Right lobe of liver (tissue), 6 donors: ENCODE results near the gene CPTP. TPM values are rescaled to one million over a fixed set of nuclear protein-coding genes. Genes with fewer than 3 reads are reported as not detected.

ENCODE experiments used
- ATAC-seq, 4 donors: fragments of 200-7000 bp; cut with Tn5 transposase; one replicate each; pipeline ENCODE4 v1.9.1; 2020; ENCODE audit warnings: mild to moderate bottlenecking in 4 of 4, moderate library complexity in 4 of 4
- DNase-seq, 3 donors: peaks; one replicate each; pipeline ENCODE4 v3.0.0-alpha.2; 2020
- H3K27ac ChIP-seq, 3 donors: fragments of 200-600 bp; one replicate each; pipeline ENCODE4 v1.8.0; 2022
- H3K27me3 ChIP-seq, 2 donors: fragments of 200-600 bp; one replicate each; pipeline ENCODE4 v1.8.0; 2022
- H3K36me3 ChIP-seq, 4 donors: fragments of 200-600 bp; sonication (generic) in 1 of 4; one replicate each; pipeline versions ENCODE4 v1.5.1 to v1.8.0; 2017 to 2022; ENCODE audit warnings: control low read depth in 1 of 4
- H3K4me1 ChIP-seq, 4 donors: fragments of 200-600 bp; sonication (generic) in 1 of 4; one replicate each; pipeline versions ENCODE4 v1.5.1 to v1.8.0; 2017 to 2022; ENCODE audit warnings: control low read depth in 1 of 4
- H3K4me3 ChIP-seq, 3 donors: fragments of 200-600 bp; one replicate each; pipeline ENCODE4 v1.8.0; 2022
- H3K9me3 ChIP-seq, 4 donors: fragments of 200-600 bp; sonication (generic) in 1 of 4; one replicate each; pipeline versions ENCODE4 v1.5.1 to v1.8.0; 2017 to 2022; ENCODE audit warnings: control low read depth in 1 of 4
- POLR2A ChIP-seq: fragments of 450-650 bp; IDR thresholded peaks from one replicate; pipeline ENCODE4 v1.6.1; 2017; ENCODE audit warnings: antibody characterized with exemption, mild to moderate bottlenecking
- WGBS: methylation state at CpG from one replicate; pipeline ENCODE4 v1.1.6; 2018; ENCODE audit warnings: low coverage, low lambda C conversion rate; ENCODE audit not compliant: insufficient coverage; ENCODE audit errors: missing lambda C conversion rate; 5-methylcytosine and 5-hydroxymethylcytosine counted together
- intact Hi-C, 2 donors: fragments of 100-400 bp; cut with DNase I; formaldehyde crosslinking; loops; one replicate each; pipeline versions ENCODE4 v1.11.2 to v1.14.1; 2022
- total RNA-seq, 6 experiments: library from RNA; depleted of rRNA in 2 of 6; stranded (reverse); fragments of >200 nt in 2 of 6; fragmentation: NEBNext Ultra II Directional in 3 of 6; extraction: Animal tissue kit (Norgen Biotek cat#: 25700) in 3 of 6; gene quantifications; one replicate each; pipeline versions ENCODE4 v1.1.0 to v1.2.4, GENCODE V29; 2016 to 2023
- TF ChIP-seq, protein P1 (sequence below), 4 donors: fragments of 200-600 bp in 3 of 4; fragments of 450-650 bp in 1 of 4; IDR thresholded peaks; one replicate each; pipeline versions ENCODE4 v1.5.1 to v1.8.0; 2016 to 2022; ENCODE audit warnings: antibody characterized with exemption in 4 of 4, mild to moderate bottlenecking in 2 of 4
- donor health status: DM: no; HTN: yes; CAD: no.
- donor health status: DM: no; HTN: no; CAD: no.
- donor health status: DM: no; HTN: no; CAD: no.
- donor health status: DM: no; HTN: yes; CAD: no.
- donor health status: DM: no; HTN: yes; CAD: no.

Gene CPTP
- total RNA-seq, 6 experiments from 2014 or later = 26.9 to 57.7 (median 33.1) TPM

DNA sequence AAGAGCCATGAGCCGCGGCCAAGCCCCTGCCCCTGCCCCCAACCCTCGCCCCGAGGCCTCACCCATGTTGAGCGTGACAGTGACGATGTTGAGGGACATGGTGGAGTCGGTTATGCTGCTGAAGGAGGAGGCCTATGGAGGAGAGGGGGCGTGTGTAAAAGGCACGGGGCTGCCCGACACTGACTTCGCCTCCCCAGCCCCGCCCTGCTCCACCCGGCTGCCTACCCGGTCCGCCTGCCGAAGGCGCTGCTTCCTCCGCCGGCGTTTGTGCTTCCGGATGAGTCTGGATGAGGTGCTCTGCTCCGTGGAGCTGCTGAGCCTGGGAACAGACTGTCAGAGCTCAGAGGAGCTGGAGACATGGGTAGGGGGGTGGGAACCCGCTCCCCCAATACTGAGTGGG is 15.6 kb downstream of the CPTP start:
- DNase-seq (no peak), ATAC-seq (no peak)
- Histone ChIP-seq H3K4me3 (no peak overlapping the region), H3K9me3 (no peaks in the 10 kb centered on the region), H3K27me3 (no peaks in the 10 kb centered on the region), H3K36me3 (peaks cover 0 to 18% (median 2%) of the 10 kb centered on the region in 4 donors), H3K27ac (no peak overlapping the region), H3K4me1 (peaks cover 0 to 21% (median 12%) of the 10 kb centered on the region in 4 donors)
- intact Hi-C loops = no loop called here
- no peak for TF ChIP-seq POLR2A
- TF ChIP-seq, protein P1, sequence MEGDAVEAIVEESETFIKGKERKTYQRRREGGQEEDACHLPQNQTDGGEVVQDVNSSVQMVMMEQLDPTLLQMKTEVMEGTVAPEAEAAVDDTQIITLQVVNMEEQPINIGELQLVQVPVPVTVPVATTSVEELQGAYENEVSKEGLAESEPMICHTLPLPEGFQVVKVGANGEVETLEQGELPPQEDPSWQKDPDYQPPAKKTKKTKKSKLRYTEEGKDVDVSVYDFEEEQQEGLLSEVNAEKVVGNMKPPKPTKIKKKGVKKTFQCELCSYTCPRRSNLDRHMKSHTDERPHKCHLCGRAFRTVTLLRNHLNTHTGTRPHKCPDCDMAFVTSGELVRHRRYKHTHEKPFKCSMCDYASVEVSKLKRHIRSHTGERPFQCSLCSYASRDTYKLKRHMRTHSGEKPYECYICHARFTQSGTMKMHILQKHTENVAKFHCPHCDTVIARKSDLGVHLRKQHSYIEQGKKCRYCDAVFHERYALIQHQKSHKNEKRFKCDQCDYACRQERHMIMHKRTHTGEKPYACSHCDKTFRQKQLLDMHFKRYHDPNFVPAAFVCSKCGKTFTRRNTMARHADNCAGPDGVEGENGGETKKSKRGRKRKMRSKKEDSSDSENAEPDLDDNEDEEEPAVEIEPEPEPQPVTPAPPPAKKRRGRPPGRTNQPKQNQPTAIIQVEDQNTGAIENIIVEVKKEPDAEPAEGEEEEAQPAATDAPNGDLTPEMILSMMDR (IDR thresholded peaks at IDR 0.05) = no peak
- WGBS = 90% methylated on average over 10 of the region's 23 CpGs

DNA sequence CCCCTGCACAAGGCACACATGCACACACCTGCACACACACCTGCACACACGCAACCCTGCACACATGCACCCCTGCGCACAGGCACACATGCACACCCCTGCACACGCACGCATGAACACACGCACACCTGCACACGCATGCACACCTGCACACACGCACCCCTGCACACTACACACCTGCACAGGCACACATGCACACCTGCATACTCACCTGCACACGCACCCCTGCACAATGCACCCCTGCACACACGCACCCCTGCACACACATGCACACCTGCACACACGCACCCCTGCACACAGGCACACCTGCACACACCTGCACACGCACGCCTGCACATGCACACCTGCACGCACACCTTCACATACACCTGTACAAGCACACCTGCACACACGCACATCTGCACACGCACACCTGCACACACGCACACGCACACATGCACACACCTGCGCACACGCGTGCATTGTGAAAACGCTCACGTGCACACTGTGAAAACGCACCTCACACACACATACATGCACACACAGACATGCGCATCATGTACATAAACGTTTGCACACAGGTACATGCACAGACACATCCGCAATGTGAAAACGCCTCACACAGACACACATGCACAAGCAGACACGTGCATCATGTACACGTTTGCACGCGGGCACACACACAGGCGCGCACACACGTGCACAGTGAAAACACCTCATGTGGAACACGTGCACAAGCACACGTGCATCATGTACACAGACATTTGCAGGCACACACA is 16.4 kb downstream of the CPTP start:
- TF ChIP-seq, protein P1 (IDR thresholded peaks at IDR 0.05) = no peak
- TF ChIP-seq POLR2A = no peak
- Histone ChIP-seq H3K4me1 (peaks cover 0 to 29% (median 16%) of the 10 kb centered on the region in 4 donors), H3K4me3 (no peak overlapping the region), H3K36me3 (peaks cover 0 to 18% (median 2%) of the 10 kb centered on the region in 4 donors), H3K27ac (no peak overlapping the region), H3K27me3 (no peaks in the 10 kb centered on the region), H3K9me3 (no peaks in the 10 kb centered on the region)
- intact Hi-C loops = no loop called here
- DNase-seq (no peak), ATAC-seq (no peak)
- WGBS = 88% methylated on average over 25 of the region's 36 CpGs

- TF ChIP-seq, protein P1 (IDR thresholded peaks at IDR 0.05) = no peak
- no peak for TF ChIP-seq POLR2A
- WGBS = no CpG with 5 or more reads among the region's 17 CpGs
- no peaks in the 10 kb centered on the region for H3K27me3 ChIP-seq
- H3K27ac ChIP-seq = no peak overlapping the region
- peaks cover 0 to 35% (median 19%) of the 10 kb centered on the region in 4 donors for H3K4me1 ChIP-seq
- intact Hi-C loops = no loop called here
- ATAC-seq (no peak), DNase-seq (no peak)
- H3K36me3 ChIP-seq = peaks cover 0 to 18% (median 2%) of the 10 kb centered on the region in 4 donors
- H3K4me3 ChIP-seq = no peak overlapping the region
- H3K9me3 ChIP-seq = no peaks in the 10 kb centered on the region
Observed at GRCh38 chr1:1341549-1342021, 17.0 kb downstream of the CPTP start.

DNA sequence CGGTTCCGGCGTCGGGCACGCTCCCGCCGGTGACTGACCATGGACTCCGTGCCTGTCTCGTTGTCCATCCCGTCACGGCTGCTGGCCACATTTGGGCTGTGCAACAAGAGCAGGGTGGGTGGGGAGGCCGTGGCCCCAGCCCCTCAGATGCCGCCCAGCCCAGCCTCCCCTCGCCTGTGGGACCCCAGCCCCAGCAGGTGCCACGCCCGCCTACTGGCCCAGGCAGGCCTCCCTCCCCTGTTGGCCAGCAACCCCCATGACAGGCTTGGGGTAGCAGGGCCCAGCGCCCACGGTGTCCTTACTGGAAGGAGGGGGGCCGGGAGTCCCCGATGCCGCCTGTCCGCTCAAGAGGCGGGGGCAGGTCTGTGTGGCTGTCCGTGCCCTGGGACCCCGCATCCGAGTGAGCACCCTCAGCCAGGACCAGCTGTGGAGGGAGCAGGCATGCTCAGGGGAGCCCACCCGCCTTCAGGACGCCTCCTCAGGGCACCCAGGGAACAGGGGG is 17.5 kb downstream of the CPTP start:
- H3K9me3 ChIP-seq = no peaks in the 10 kb centered on the region
- intact Hi-C loops = no loop called here
- ATAC-seq = no peak
- no peak for DNase-seq
- TF ChIP-seq, protein P1 (IDR thresholded peaks at IDR 0.05) = no peak
- no peaks in the 10 kb centered on the region for H3K27me3 ChIP-seq
- H3K4me1 ChIP-seq = peaks cover 0 to 40% (median 21%) of the 10 kb centered on the region in 4 donors
- H3K27ac ChIP-seq = no peak overlapping the region
- no peak overlapping the region for H3K4me3 ChIP-seq
- no CpG with 5 or more reads among the region's 28 CpGs for WGBS
- peaks cover 0 to 18% (median 2%) of the 10 kb centered on the region in 4 donors for H3K36me3 ChIP-seq
